Measurements from ENCODE around the gene APOC3. TPM values are rescaled to one million over a fixed set of nuclear protein-coding genes. Genes with fewer than 3 reads are reported as not detected.

The APOC3 gene
- total and polyA plus RNA-seq, 9 of the 15 experiments (the other 6 are each of a cell fraction or from before 2014, with no cell fraction given) = 1.1 TPM; not detected in 8

DNA sequence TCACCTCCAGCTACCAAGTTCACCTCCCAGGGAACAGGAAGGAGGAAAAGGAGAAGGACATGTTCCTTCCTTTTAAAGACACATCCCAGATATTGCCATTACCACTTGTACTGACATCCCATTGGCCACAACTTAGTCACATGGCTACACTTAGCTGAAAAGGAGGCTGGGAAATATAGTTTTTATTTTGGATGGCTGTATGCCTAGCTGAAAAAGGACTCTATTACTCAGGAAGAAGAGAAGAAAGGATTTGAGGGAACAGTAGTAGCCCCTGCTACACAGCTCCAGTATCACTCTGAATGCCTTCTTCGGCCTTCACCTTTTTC is 36.0 kb upstream of the APOC3 start:
- no peak overlapping the region; the same call in 1 of the 2 replicates for H3K4me2 ChIP-seq (ENCODE audit: insufficient read depth, low read length)
- H3K4me3 ChIP-seq = no peak overlapping the region
- WGBS (ENCODE audit: insufficient coverage, low coverage, missing lambda C conversion rate) = 88% methylated on average over 1 of the region's 1 CpG
- peaks cover 14 to 27% of the 10 kb centered on the region in 2 experiments for H3K4me1 ChIP-seq (replicated peaks in 1 of 2; ENCODE audit: control insufficient read depth in 2 of 2, insufficient read depth in 2 of 2, low read length in 2 of 2)
- H3K9me1 ChIP-seq (ENCODE audit: control insufficient read depth, insufficient read depth, low read length) = no peaks in the 10 kb centered on the region
- peak overlapping the region; percentile 93 for H2AFZ ChIP-seq (ENCODE audit: low read depth, low read length)
- no peaks in the 10 kb centered on the region for H3K36me3 ChIP-seq (ENCODE audit: control insufficient read depth, insufficient read depth, low read length)
- ChIA-PET CTCF (ENCODE audit: low intra/inter-chr PET ratio) (no interaction called here), POLR2A (interaction anchor here (0.6 to 1.5 kb wide), 2 partner anchors 11 to 1637 kb away, joined by 3 read pairs; no protein-coding TSS in a partner anchor)
- H4K20me1 ChIP-seq (replicated peaks; ENCODE audit: control insufficient read depth, insufficient read depth, low read length) = no peaks in the 10 kb centered on the region
- intact Hi-C loops (cut with micrococcal nuclease) (loop anchor here (5.0 kb wide), 1 partner anchor 434 kb away; no protein-coding TSS in a partner anchor), in situ Hi-C loops (cut with MboI) (no loop called here)
- ATAC-seq (peak; percentile 62), DNase-seq (ENCODE audit: extremely low read depth in 1 of 4, low spot score in 3 of 4) (peak in 1 of 4 experiments; percentile 36), FAIRE-seq (peak; percentile 66)
- no peak overlapping the region for H3K9ac ChIP-seq (ENCODE audit: insufficient read depth in 1 of 2, low read depth in 2 of 2, low read length in 2 of 2)
- BruUV-seq (replicated peaks) = no TSS peak
- peak; percentile 68 for TF ChIP-seq HCFC1 (IDR thresholded peaks at IDR 0.05; ENCODE audit: low read depth, low read length)
- no peak for TF ChIP-seq ZNF75A (CRISPR knock-in tag; IDR thresholded peaks at IDR 0.05)
- TF ChIP-seq CSDE1 (IDR thresholded peaks at IDR 0.05) = no peak
- TF ChIP-seq RAD51 (IDR thresholded peaks at IDR 0.05; ENCODE audit: borderline replicate concordance, low read depth) = peak; percentile 74
- TF ChIP-seq ILK (tag; IDR thresholded peaks at IDR 0.05; ENCODE audit: borderline replicate concordance, low read depth) = no peak
- TF ChIP-seq, protein P1, sequence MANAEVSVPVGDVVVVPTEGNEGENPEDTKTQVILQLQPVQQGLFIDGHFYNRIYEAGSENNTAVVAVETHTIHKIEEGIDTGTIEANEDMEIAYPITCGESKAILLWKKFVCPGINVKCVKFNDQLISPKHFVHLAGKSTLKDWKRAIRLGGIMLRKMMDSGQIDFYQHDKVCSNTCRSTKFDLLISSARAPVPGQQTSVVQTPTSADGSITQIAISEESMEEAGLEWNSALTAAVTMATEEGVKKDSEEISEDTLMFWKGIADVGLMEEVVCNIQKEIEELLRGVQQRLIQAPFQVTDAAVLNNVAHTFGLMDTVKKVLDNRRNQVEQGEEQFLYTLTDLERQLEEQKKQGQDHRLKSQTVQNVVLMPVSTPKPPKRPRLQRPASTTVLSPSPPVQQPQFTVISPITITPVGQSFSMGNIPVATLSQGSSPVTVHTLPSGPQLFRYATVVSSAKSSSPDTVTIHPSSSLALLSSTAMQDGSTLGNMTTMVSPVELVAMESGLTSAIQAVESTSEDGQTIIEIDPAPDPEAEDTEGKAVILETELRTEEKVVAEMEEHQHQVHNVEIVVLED (CRISPR knock-in tag; IDR thresholded peaks at IDR 0.05) = no peak
- no peak for TF ChIP-seq NR2F6 (CRISPR knock-in tag; IDR thresholded peaks at IDR 0.05)
- no peak for TF ChIP-seq TAF1 (IDR thresholded peaks at IDR 0.05; ENCODE audit: control insufficient read depth, extremely low read depth, insufficient read depth, low read length, severe bottlenecking)
- TF ChIP-seq, protein P2, sequence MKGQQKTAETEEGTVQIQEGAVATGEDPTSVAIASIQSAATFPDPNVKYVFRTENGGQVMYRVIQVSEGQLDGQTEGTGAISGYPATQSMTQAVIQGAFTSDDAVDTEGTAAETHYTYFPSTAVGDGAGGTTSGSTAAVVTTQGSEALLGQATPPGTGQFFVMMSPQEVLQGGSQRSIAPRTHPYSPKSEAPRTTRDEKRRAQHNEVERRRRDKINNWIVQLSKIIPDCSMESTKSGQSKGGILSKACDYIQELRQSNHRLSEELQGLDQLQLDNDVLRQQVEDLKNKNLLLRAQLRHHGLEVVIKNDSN (CRISPR knock-in tag; IDR thresholded peaks at IDR 0.05) = peak; percentile 86
- TF ChIP-seq RBM39 (optimal IDR thresholded peaks at IDR 0.05; ENCODE audit: low read depth, low read length) = no peak
- no peak for TF ChIP-seq ZNF384 (IDR thresholded peaks at IDR 0.05; ENCODE audit: low read depth, low read length)
- TF ChIP-seq, protein P3, sequence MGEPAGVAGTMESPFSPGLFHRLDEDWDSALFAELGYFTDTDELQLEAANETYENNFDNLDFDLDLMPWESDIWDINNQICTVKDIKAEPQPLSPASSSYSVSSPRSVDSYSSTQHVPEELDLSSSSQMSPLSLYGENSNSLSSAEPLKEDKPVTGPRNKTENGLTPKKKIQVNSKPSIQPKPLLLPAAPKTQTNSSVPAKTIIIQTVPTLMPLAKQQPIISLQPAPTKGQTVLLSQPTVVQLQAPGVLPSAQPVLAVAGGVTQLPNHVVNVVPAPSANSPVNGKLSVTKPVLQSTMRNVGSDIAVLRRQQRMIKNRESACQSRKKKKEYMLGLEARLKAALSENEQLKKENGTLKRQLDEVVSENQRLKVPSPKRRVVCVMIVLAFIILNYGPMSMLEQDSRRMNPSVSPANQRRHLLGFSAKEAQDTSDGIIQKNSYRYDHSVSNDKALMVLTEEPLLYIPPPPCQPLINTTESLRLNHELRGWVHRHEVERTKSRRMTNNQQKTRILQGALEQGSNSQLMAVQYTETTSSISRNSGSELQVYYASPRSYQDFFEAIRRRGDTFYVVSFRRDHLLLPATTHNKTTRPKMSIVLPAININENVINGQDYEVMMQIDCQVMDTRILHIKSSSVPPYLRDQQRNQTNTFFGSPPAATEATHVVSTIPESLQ (CRISPR knock-in tag; IDR thresholded peaks at IDR 0.05) = no peak
- TF ChIP-seq IRF2 (CRISPR knock-in tag; IDR thresholded peaks at IDR 0.05) = no peak
- TF ChIP-seq, protein P4, sequence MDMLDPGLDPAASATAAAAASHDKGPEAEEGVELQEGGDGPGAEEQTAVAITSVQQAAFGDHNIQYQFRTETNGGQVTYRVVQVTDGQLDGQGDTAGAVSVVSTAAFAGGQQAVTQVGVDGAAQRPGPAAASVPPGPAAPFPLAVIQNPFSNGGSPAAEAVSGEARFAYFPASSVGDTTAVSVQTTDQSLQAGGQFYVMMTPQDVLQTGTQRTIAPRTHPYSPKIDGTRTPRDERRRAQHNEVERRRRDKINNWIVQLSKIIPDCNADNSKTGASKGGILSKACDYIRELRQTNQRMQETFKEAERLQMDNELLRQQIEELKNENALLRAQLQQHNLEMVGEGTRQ (CRISPR knock-in tag; IDR thresholded peaks at IDR 0.05) = peak; percentile 86
- no peaks in the 10 kb centered on the region for H3K79me2 ChIP-seq (ENCODE audit: control insufficient read depth, insufficient read depth, low read length)
- H3K27ac ChIP-seq (ENCODE audit: extremely low read depth, low read depth, low read length) = no peak overlapping the region
- no peaks in the 10 kb centered on the region for H3K9me3 ChIP-seq (replicated peaks; ENCODE audit: control insufficient read depth, insufficient read depth, low read depth, low read length)
- no peaks in the 10 kb centered on the region for H3K27me3 ChIP-seq (ENCODE audit: control insufficient read depth in 2 of 2, insufficient read depth in 2 of 2, low read length in 2 of 2)

Measured in K562 (cell line).